ENCODE data around the gene CD6. TPM values are rescaled to one million over a fixed set of nuclear protein-coding genes. Genes with fewer than 3 reads are reported as not detected.

Gene CD6
- total and polyA plus RNA-seq, 2 of the 8 experiments (the other 6 are each of a cell fraction or from before 2014, with no cell fraction given), result 0.03 TPM; not detected in 1

DNA sequence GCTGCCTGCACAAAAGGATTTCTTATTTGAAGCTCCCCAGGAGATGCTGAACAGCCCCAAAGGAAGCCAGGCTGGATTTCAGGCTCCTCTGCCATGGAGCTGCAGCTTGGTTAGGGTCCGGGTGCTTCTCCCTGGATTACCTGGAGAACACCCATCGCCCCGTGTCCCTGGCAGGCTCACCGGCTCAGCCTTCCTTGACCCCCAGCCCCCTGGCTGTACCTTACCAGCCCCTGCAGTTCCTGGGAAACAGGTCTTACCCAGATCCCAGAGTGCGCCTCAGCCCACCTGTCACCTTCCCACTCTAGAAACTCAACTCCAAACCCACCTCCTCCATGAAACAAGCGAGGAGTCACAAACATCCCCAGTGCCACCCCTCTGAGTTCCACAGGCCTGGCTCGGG lies 85.5 kb downstream of the CD6 start:
- Histone ChIP-seq H3K79me2 (ENCODE audit: control insufficient read depth in 1 of 2, insufficient read depth in 2 of 2, low read length in 2 of 2) (no peaks in the 10 kb centered on the region), H3K79me1 (ENCODE audit: low read depth, low read length) (no peaks in the 10 kb centered on the region), H2BK15ac (ENCODE audit: low read length) (no peak overlapping the region), H3K14ac (ENCODE audit: insufficient read length) (no peak overlapping the region), H3K56ac (replicated peaks; ENCODE audit: insufficient read length, low read depth, low read length) (no peak overlapping the region), H3K9ac (replicated peaks in 1 of 4; ENCODE audit: extremely low read depth in 1 of 4, low read depth in 3 of 4, low read length in 3 of 4) (no peak overlapping the region), H3K18ac (ENCODE audit: extremely low read depth, low read length) (no peak overlapping the region), H3K4me1 (replicated peaks in 1 of 4; ENCODE audit: control insufficient read depth in 3 of 4, insufficient read depth in 4 of 4, low read length in 3 of 4) (no peaks in the 10 kb centered on the region), H3K27me3 (replicated peaks in 1 of 4; ENCODE audit: control insufficient read depth in 3 of 4, extremely low read depth in 1 of 4, insufficient read depth in 3 of 4, low read length in 3 of 4) (no peaks in the 10 kb centered on the region), H2BK120ac (replicated peaks; ENCODE audit: low read depth, low read length) (no peak overlapping the region), H2BK20ac (ENCODE audit: low read length) (no peak overlapping the region), H3K4ac (replicated peaks; ENCODE audit: insufficient read length, low read depth, low read length) (no peak overlapping the region), H3K4me2 (ENCODE audit: insufficient read depth in 1 of 2, low read depth in 2 of 2, low read length in 2 of 2) (no peak overlapping the region), H3K9me3 (ENCODE audit: insufficient read depth in 2 of 2, low read depth in 1 of 2, low read length in 1 of 2) (no peaks in the 10 kb centered on the region), H2BK5ac (ENCODE audit: low read depth, low read length) (no peak overlapping the region), H4K5ac (ENCODE audit: insufficient read length, low read depth, low read length) (no peak overlapping the region), H3K23me2 (ENCODE audit: low read depth, low read length) (no peaks in the 10 kb centered on the region), H4K91ac (replicated peaks; ENCODE audit: insufficient read length, low read length) (no peak overlapping the region), H4K20me1 (replicated peaks in 1 of 2; ENCODE audit: control insufficient read depth in 1 of 2, insufficient read depth in 2 of 2, low read length in 2 of 2) (no peaks in the 10 kb centered on the region), H2AK5ac (ENCODE audit: low read depth, low read length) (no peak overlapping the region), H2BK12ac (ENCODE audit: low read depth, low read length) (no peak overlapping the region), H2AFZ (ENCODE audit: low read length) (no peak overlapping the region), H4K8ac (ENCODE audit: extremely low read depth, insufficient read depth, low read length) (no peak overlapping the region), H3K36me3 (ENCODE audit: control insufficient read depth in 2 of 4, insufficient read depth in 4 of 4, low read length in 3 of 4) (no peaks in the 10 kb centered on the region), H3K23ac (ENCODE audit: insufficient read length) (no peak overlapping the region), H3K4me3 (ENCODE audit: extremely low read depth in 1 of 4, insufficient read depth in 2 of 4, low read depth in 3 of 4, low read length in 4 of 4) (no peak overlapping the region), H3K27ac (ENCODE audit: low read depth, low read length) (no peak overlapping the region)
- ChIA-PET POLR2A (ENCODE audit: partially characterized antibody) (no interaction called here), CTCF (ENCODE audit: partially characterized antibody) (interaction anchor here (0.7 to 2.9 kb wide), 9 partner anchors 9 to 112 kb away, joined by 3 to 10 read pairs (median 3); no protein-coding TSS in a partner anchor)
- no peak for FAIRE-seq
- WGBS, 2 experiments (ENCODE audit: extremely low coverage in 1 of 2, insufficient coverage in 1 of 2, insufficient read length in 1 of 2, insufficient replicate concordance in 2 of 2, low coverage in 1 of 2, low lambda C conversion rate in 2 of 2, missing lambda C conversion rate in 1 of 2), result 81% methylated on average over 7 of the region's 7 CpGs; no CpG with 5 or more reads in 1 of the 2 experiments
- DNase-seq (ENCODE audit: low read depth in 1 of 2, low spot score in 2 of 2), result no peak
- TF ChIP-seq KDM4A (IDR thresholded peaks at IDR 0.05; ENCODE audit: low read depth, low read length, severe bottlenecking), result no peak
- no peak for TF ChIP-seq EP300 (IDR thresholded peaks at IDR 0.05; ENCODE audit: borderline replicate concordance in 1 of 2, low read depth in 2 of 2, low read length in 2 of 2)
- TF ChIP-seq CHD1 (IDR thresholded peaks at IDR 0.05; ENCODE audit: low read depth, low read length), result no peak
- no peak for TF ChIP-seq CBX5 (IDR thresholded peaks at IDR 0.05; ENCODE audit: low read depth, low read length)
- TF ChIP-seq SP2 (IDR thresholded peaks at IDR 0.05; ENCODE audit: low read length), result no peak
- TF ChIP-seq, protein P1, sequence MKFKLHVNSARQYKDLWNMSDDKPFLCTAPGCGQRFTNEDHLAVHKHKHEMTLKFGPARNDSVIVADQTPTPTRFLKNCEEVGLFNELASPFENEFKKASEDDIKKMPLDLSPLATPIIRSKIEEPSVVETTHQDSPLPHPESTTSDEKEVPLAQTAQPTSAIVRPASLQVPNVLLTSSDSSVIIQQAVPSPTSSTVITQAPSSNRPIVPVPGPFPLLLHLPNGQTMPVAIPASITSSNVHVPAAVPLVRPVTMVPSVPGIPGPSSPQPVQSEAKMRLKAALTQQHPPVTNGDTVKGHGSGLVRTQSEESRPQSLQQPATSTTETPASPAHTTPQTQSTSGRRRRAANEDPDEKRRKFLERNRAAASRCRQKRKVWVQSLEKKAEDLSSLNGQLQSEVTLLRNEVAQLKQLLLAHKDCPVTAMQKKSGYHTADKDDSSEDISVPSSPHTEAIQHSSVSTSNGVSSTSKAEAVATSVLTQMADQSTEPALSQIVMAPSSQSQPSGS (IDR thresholded peaks at IDR 0.05; ENCODE audit: low read length), result no peak
- no peak for TF ChIP-seq CBX8 (IDR thresholded peaks at IDR 0.05; ENCODE audit: borderline replicate concordance, low read depth, low read length)

All from H1 (cell line).